MM.1S (cell line): Measurements from ENCODE around the gene TPSD1.
"Not testable (repeated sequence)": the region's sequence is repeated elsewhere in the genome, so short reads cannot be mapped to it uniquely, and the experiment has no call there.

ENCODE experiments used
- DNase-seq: peaks from one replicate; pipeline ENCODE4 v3.0.0-alpha.2; 2015
- H2AFZ ChIP-seq: fragments of 300-600 bp; sonication (generic); 2 replicates; pipeline ENCODE4 v1.6.0; 2016; ENCODE audit warnings: antibody characterized with exemption, low read length
- H3F3A ChIP-seq: fragments of 300-600 bp; sonication (generic); 2 replicates; pipeline ENCODE4 v1.6.1; 2016; ENCODE audit warnings: mild to moderate bottlenecking, antibody characterized with exemption, low read length, moderate library complexity, mixed read lengths; ENCODE audit not compliant: insufficient read depth
- H3K27ac ChIP-seq: fragments of 300-600 bp; sonication (generic); 2 replicates; pipeline ENCODE4 v1.5.1; 2016; ENCODE audit warnings: mild to moderate bottlenecking, low read length
- H3K27me3 ChIP-seq: fragments of 300-600 bp; sonication (generic); replicated peaks from 2 replicates; pipeline ENCODE4 v1.6.0; 2016; ENCODE audit warnings: low read length; ENCODE audit not compliant: insufficient read depth
- H3K36me3 ChIP-seq: fragments of 300-600 bp; sonication (generic); replicated peaks from 2 replicates; pipeline ENCODE4 v1.6.1; 2016; ENCODE audit warnings: mild to moderate bottlenecking, low read length, mixed read lengths; ENCODE audit not compliant: insufficient read depth
- H3K4me1 ChIP-seq: fragments of 300-600 bp; sonication (generic); 2 replicates; pipeline ENCODE4 v1.6.1; 2016; ENCODE audit warnings: low read length, mixed read lengths
- H3K4me2 ChIP-seq: fragments of 300-600 bp; sonication (generic); 2 replicates; pipeline ENCODE4 v1.6.0; 2016; ENCODE audit warnings: low read depth, low read length
- H3K4me3 ChIP-seq: fragments of 300-600 bp; sonication (generic); 2 replicates; pipeline ENCODE4 v1.5.1; 2016; ENCODE audit warnings: low read length, mixed read lengths
- H3K79me2 ChIP-seq: fragments of 300-600 bp; sonication (generic); 2 replicates; pipeline ENCODE4 v1.6.1; 2016; ENCODE audit warnings: mixed run types, low read length, mixed read lengths
- H3K9ac ChIP-seq: fragments of 300-600 bp; sonication (generic); 2 replicates; pipeline ENCODE4 v1.6.1; 2016; ENCODE audit warnings: low read length, mixed read lengths
- H3K9me2 ChIP-seq: fragments of 300-600 bp; sonication (generic); replicated peaks from 2 replicates; pipeline ENCODE4 v1.6.1; 2016; ENCODE audit warnings: mild to moderate bottlenecking, low read length, mixed read lengths; ENCODE audit not compliant: insufficient read depth
- H3K9me3 ChIP-seq: fragments of 300-600 bp; sonication (generic); replicated peaks from 2 replicates; pipeline ENCODE4 v1.6.1; 2016; ENCODE audit warnings: mild to moderate bottlenecking, low read length, mixed read lengths; ENCODE audit not compliant: insufficient read depth
- H4K20me1 ChIP-seq: fragments of 300-600 bp; sonication (generic); 2 replicates; pipeline ENCODE4 v1.6.1; 2016; ENCODE audit warnings: mild to moderate bottlenecking, low read length, moderate library complexity, mixed read lengths; ENCODE audit not compliant: insufficient read depth
- CTCF ChIP-seq: fragments of 300-600 bp; sonication (generic); IDR thresholded peaks from 2 replicates; pipeline ENCODE4 v1.5.1; 2016; ENCODE audit warnings: antibody characterized with exemption, low read length, mixed read lengths
- EZH2 ChIP-seq: fragments of 300-600 bp; sonication (generic); optimal IDR thresholded peaks from 2 replicates; pipeline ENCODE3; 2017; ENCODE audit warnings: low read depth, mild to moderate bottlenecking, antibody characterized with exemption, low read length, mixed read lengths
- EZH2phosphoT487 ChIP-seq: fragments of 300-600 bp; sonication (generic); IDR thresholded peaks from 2 replicates; pipeline ENCODE4 v1.6.1; 2018; ENCODE audit warnings: antibody characterized with exemption, low read length

Gene TPSD1

DNA sequence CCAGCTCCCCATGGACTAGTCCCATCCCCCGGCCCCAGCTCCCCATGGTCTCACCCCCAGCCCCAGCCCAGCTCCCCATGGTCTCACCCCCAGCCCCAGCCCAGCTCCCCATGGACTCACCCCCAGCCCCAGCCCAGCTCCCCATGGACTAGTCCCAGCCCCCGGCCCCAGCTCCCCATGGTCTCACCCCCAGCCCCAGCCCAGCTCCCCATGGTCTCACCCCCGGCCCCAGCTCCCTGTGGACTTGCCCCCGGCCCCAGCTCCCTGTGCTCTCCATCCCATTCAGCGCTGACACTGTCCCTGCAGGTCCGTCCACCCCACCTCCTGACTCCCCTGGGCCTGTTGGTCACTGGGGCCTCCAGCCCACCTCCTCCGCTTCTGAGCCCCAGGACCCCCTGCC is 24.6 kb upstream of the TPSD1 start:
- H3K27me3 ChIP-seq, H3K4me2 ChIP-seq, H2AFZ ChIP-seq, H3F3A ChIP-seq, DNase-seq, H3K9me2 ChIP-seq, H3K4me3 ChIP-seq, H3K27ac ChIP-seq, H3K9ac ChIP-seq, H4K20me1 ChIP-seq, H3K36me3 ChIP-seq, H3K9me3 ChIP-seq, H3K79me2 ChIP-seq, H3K4me1 ChIP-seq: not testable (repeated sequence)

GRCh38 chr16:1232049-1232748 is 23.7 kb upstream of the TPSD1 start:
- not testable (repeated sequence) for H3K27ac ChIP-seq, H3K9ac ChIP-seq, H3K27me3 ChIP-seq, H3K79me2 ChIP-seq, DNase-seq, H3K4me2 ChIP-seq, H3K9me3 ChIP-seq, H3K4me1 ChIP-seq, H3K36me3 ChIP-seq, H4K20me1 ChIP-seq, H3F3A ChIP-seq, H2AFZ ChIP-seq, H3K9me2 ChIP-seq, H3K4me3 ChIP-seq

GRCh38 chr16:1236659-1237058 is 19.2 kb upstream of the TPSD1 start:
- not testable (repeated sequence) for H3K79me2 ChIP-seq, H3F3A ChIP-seq, H3K9me2 ChIP-seq, H3K4me2 ChIP-seq, H3K9me3 ChIP-seq, H3K27ac ChIP-seq, H4K20me1 ChIP-seq, H2AFZ ChIP-seq, H3K4me3 ChIP-seq, H3K27me3 ChIP-seq, H3K4me1 ChIP-seq, DNase-seq, H3K9ac ChIP-seq, H3K36me3 ChIP-seq

- no peak for DNase-seq
- H4K20me1 ChIP-seq: no peaks in the 10 kb centered on the region
- no peaks in the 10 kb centered on the region for H3K79me2 ChIP-seq
- H3K9me3 ChIP-seq: no peaks in the 10 kb centered on the region
- H3K9me2 ChIP-seq: no peaks in the 10 kb centered on the region
- peaks cover 5% of the 10 kb centered on the region for H3K27me3 ChIP-seq
- H3K9ac ChIP-seq: no peak overlapping the region
- no peak overlapping the region for H2AFZ ChIP-seq
- H3K27ac ChIP-seq: no peak overlapping the region
- H3F3A ChIP-seq: no peaks in the 10 kb centered on the region
- H3K4me2 ChIP-seq: peak overlapping the region; percentile 68; the same call in 1 of the 2 replicates
- no peak for TF ChIP-seq EZH2phosphoT487
- no peak for TF ChIP-seq CTCF
- TF ChIP-seq EZH2: no peak
- H3K4me1 ChIP-seq: no peaks in the 10 kb centered on the region
- no peak overlapping the region for H3K4me3 ChIP-seq
- no peaks in the 10 kb centered on the region for H3K36me3 ChIP-seq
These were observed 17.9 kb upstream of the TPSD1 start for GRCh38 chr16:1237990-1238389.

- DNase-seq, H3K9me2 ChIP-seq, H3K4me1 ChIP-seq, H3K9me3 ChIP-seq, H3K27me3 ChIP-seq, H3K9ac ChIP-seq, H3K36me3 ChIP-seq, H3K79me2 ChIP-seq, H4K20me1 ChIP-seq, H3F3A ChIP-seq, H3K27ac ChIP-seq: not testable (repeated sequence)
- H3K4me2 ChIP-seq: peak overlapping the region; percentile 68; the same call in 1 of the 2 replicates
- peak overlapping the region; percentile 60 for H3K4me3 ChIP-seq
- H2AFZ ChIP-seq: peak overlapping the region; percentile 31; the same call in 1 of the 2 replicates
These were observed 17.0 kb upstream of the TPSD1 start for GRCh38 chr16:1238909-1239308.

- H3K4me3 ChIP-seq, DNase-seq: not testable (repeated sequence)
These were observed 16.3 kb upstream of the TPSD1 start for GRCh38 chr16:1239575-1239974.

GRCh38 chr16:1240436-1240835 is 15.4 kb upstream of the TPSD1 start, which contains the start of gene TPSAB1:
Gene TPSAB1, plus strand, starts transcription at chr16:1240705. Its CDS starts 234 bp downstream, at chr16:1240939.
- not testable (repeated sequence) for DNase-seq, H3K4me3 ChIP-seq, H4K20me1 ChIP-seq, H3K36me3 ChIP-seq, H3K4me2 ChIP-seq, H3F3A ChIP-seq, H2AFZ ChIP-seq, H3K4me1 ChIP-seq, H3K79me2 ChIP-seq, H3K9me3 ChIP-seq, H3K27ac ChIP-seq, H3K9ac ChIP-seq, H3K9me2 ChIP-seq
- H3K27me3 ChIP-seq: peaks cover 15% of the 10 kb centered on the region

More at GRCh38 chr16:1239575-1239974, 16.3 kb upstream of the TPSD1 start:
- not testable (repeated sequence) for H3K79me2 ChIP-seq, H2AFZ ChIP-seq, H3K4me1 ChIP-seq, H3K9me3 ChIP-seq, H3K27me3 ChIP-seq, H3K9me2 ChIP-seq, H3K36me3 ChIP-seq, H3K4me2 ChIP-seq, H3F3A ChIP-seq, H4K20me1 ChIP-seq, H3K9ac ChIP-seq, H3K27ac ChIP-seq
